ENCODE data around the gene DHRS12.

The DHRS12 gene

GRCh38 chr13:51772781-51773180, 31.2 kb downstream of the DHRS12 start:
- H3K4me3 Mint-ChIP-seq = no peak overlapping the region
- no peak for TF ChIP-seq CTCF (IDR thresholded peaks at IDR 0.05; ENCODE audit: unreplicated experiment in 3 of 3)
- H3K36me3 Mint-ChIP-seq (ENCODE audit: low read depth) = no peaks in the 10 kb centered on the region
- no peaks in the 10 kb centered on the region for H3K27me3 Mint-ChIP-seq (ENCODE audit: low read depth)
- H3K9me3 Mint-ChIP-seq = no peaks in the 10 kb centered on the region
- H3K27ac Mint-ChIP-seq = no peak overlapping the region
- no peaks in the 10 kb centered on the region for H3K4me1 Mint-ChIP-seq

DNA sequence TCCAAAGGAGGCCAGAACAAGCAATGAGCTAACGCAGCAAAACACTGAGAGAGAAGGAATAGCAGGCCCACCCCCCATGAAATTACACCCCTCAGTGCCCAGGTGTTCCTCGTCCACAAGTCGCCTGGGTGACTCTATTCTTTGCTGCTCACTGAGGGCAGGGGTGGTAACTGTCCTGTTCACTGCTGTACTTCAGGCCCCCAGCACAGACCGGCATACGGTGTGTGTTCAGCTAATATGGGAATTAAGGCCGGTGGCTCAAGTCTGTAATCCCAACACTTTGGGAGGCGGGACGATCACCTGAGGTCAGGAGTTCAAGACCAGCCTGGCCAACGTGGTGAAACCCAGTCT, 31.9 kb downstream of the DHRS12 start:
- no peak for TF ChIP-seq CTCF (IDR thresholded peaks at IDR 0.05; ENCODE audit: unreplicated experiment in 3 of 3)
- Mint-ChIP-seq H3K36me3 (ENCODE audit: low read depth) (no peaks in the 10 kb centered on the region), H3K9me3 (no peaks in the 10 kb centered on the region), H3K4me1 (no peaks in the 10 kb centered on the region), H3K27ac (no peak overlapping the region), H3K4me3 (no peak overlapping the region), H3K27me3 (ENCODE audit: low read depth) (no peaks in the 10 kb centered on the region)

- peaks cover 4% of the 10 kb centered on the region for H3K36me3 Mint-ChIP-seq (ENCODE audit: low read depth)
- H3K27ac Mint-ChIP-seq = no peak overlapping the region
- H3K4me3 Mint-ChIP-seq = no peak overlapping the region
- no peaks in the 10 kb centered on the region for H3K9me3 Mint-ChIP-seq
- H3K4me1 Mint-ChIP-seq = no peaks in the 10 kb centered on the region
- no peak for TF ChIP-seq CTCF (IDR thresholded peaks at IDR 0.05; ENCODE audit: unreplicated experiment in 3 of 3)
- H3K27me3 Mint-ChIP-seq (ENCODE audit: low read depth) = no peaks in the 10 kb centered on the region
Measured at GRCh38 chr13:51771418-51772104, 32.4 kb downstream of the DHRS12 start.

GRCh38 chr13:51770681-51771417, 33.1 kb downstream of the DHRS12 start:
- no peaks in the 10 kb centered on the region for H3K4me1 Mint-ChIP-seq
- no peaks in the 10 kb centered on the region for H3K27me3 Mint-ChIP-seq (ENCODE audit: low read depth)
- TF ChIP-seq CTCF (IDR thresholded peaks at IDR 0.05; ENCODE audit: unreplicated experiment in 3 of 3) = no peak
- peak overlapping the region in 1 of 3 experiments; percentile 50 for H3K27ac Mint-ChIP-seq
- H3K4me3 Mint-ChIP-seq = no peak overlapping the region
- H3K36me3 Mint-ChIP-seq (ENCODE audit: low read depth) = peaks cover 9% of the 10 kb centered on the region
- no peaks in the 10 kb centered on the region for H3K9me3 Mint-ChIP-seq

DNA sequence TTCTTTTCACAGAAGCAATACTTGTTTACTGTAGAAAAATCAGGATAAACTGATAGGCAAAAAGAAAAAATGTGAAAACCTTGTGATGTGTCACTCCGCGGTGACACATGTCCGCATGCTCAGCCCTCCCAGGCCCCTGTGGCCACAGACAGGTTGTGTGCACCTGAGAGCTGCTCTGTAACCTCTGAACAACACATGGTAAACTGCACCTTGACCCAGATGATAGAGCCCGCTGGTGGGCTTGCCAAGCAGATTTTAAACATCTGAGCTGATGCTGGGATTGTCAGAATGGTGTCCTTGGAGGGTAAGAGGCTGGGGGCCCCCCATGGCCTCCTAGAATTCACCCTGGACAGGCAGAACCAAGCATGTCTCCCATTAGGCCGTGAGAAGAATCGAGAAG, 33.8 kb downstream of the DHRS12 start:
- peaks cover 5% of the 10 kb centered on the region for H3K4me1 Mint-ChIP-seq
- H3K4me3 Mint-ChIP-seq = no peak overlapping the region
- no peak overlapping the region for H3K27ac Mint-ChIP-seq
- no peaks in the 10 kb centered on the region for H3K9me3 Mint-ChIP-seq
- TF ChIP-seq CTCF (IDR thresholded peaks at IDR 0.05; ENCODE audit: unreplicated experiment in 3 of 3) = no peak
- H3K36me3 Mint-ChIP-seq (ENCODE audit: low read depth) = peaks cover 9% of the 10 kb centered on the region
- no peaks in the 10 kb centered on the region for H3K27me3 Mint-ChIP-seq (ENCODE audit: low read depth)
